CD4-positive, alpha-beta T cell treated with Interleukin-6 at 100 ng/mL for 8 hours (primary cell): ENCODE measurements around the gene NEURL3.

ENCODE experiments used
- DNase-seq: peaks from one replicate; pipeline ENCODE4 v3.0.0-alpha.2; 2020; ENCODE audit warnings: mixed read lengths, low spot score

Gene NEURL3

GRCh38 chr2:96539215-96539920, 34.2 kb upstream of the NEURL3 start:
- DNase-seq = no peak

- DNase-seq = peak; percentile 88
Measured at GRCh38 chr2:96538487-96539214, 33.5 kb upstream of the NEURL3 start.

DNA sequence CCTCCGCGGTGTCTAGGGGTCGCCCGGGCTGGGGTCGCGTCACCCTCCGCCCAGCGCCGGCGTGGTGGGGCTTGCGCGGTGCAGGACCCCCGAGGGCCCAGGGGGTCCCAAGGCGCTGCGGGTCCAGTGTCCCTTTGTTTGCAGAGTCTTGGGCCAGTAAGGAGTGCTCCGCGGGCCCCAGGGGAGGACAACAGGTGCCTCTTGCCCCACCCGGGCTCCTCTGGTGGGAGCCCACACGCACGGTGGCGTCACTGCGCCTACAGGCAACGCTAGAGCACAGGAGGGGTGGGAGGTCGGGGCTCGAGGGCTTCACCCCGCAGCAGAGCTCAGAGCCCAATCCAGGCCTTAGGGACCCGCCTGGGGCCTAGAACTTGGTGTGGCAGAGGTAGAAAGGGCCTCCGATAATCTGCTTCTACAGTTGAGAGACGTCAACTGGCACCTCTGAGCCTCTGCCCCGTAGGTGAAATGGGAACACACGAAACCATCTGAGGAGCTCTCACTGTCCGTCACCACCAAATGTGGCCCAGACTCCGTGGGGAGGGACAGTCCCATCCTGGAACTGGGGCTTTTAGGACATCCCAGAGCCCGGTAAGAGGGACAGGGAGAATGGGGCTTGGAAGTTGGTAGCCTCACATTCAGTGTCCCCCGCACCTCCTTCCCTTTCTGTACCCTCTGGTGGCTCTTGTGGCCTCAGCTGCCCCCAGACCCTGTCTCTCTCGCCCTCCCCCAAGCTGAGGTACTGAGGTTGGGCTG, 32.8 kb upstream of the NEURL3 start:
- peak; percentile 53 for DNase-seq

- peak; percentile 86 for DNase-seq
Measured at GRCh38 chr2:96537066-96537733, 32.0 kb upstream of the NEURL3 start.

DNA sequence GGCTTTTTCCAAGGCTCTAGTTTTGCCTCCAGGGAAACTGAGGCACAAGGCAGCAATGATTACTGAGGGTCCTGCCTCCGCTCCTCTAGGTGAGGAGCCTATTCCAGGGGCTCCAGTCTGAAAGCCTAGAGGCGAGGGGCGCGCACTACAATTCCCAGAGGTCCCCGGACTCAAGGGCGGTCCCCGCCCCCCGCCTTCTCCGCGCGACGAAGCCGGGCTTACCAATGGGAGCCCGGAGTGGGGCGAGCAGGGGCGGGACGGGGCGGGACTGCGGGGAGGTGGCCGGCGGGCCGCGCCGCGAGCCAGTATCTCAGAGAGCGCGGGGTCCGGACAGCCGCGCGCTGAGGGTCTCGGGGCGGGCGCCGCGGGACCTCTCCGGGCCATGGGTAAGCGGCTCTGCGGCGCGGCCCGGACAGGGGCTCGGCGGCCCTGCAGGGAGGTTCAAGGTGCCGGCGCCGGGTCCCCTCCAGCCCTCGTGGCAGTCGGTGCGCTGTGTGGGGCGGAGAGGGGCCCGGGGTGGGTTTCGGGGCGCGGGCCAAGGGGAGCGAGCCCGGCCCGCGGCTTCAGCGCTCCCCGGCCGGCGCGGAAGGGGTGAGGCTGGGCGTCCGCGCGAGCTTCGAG, 31.4 kb upstream of the NEURL3 start, which contains the start of gene ARID5A:
TSS of gene ARID5A (plus strand) at position 308 of the 621 bp plus-strand sequence. CDS start at position 383, 75 bp downstream.
- peak; percentile 90 for DNase-seq

- DNase-seq = no peak
Measured at GRCh38 chr2:96535331-96535730, 30.2 kb upstream of the NEURL3 start.

DNA sequence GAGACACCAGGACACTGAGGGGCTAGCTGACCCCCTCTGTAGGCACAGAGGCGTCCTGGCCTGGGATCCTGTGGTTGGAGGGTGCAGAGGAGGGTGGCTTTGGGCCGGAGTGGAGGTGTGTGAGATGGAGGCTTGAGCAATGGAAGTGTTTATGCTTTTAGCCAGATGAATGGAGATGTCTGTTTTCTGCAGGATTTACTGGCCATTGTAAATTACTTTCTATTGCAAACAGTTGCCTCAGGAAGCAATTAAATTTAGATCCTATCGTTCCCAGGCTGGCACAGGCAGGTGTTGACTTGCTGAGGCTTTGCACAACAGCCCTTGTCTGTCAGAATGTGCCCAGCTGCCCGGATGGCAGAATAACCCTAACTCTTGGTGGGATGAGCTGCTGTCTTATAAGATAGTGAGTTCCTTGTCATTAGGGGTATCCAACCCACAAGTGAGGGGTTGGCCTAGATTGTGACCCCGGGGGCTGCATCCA, 29.6 kb upstream of the NEURL3 start:
- DNase-seq = no peak

DNA sequence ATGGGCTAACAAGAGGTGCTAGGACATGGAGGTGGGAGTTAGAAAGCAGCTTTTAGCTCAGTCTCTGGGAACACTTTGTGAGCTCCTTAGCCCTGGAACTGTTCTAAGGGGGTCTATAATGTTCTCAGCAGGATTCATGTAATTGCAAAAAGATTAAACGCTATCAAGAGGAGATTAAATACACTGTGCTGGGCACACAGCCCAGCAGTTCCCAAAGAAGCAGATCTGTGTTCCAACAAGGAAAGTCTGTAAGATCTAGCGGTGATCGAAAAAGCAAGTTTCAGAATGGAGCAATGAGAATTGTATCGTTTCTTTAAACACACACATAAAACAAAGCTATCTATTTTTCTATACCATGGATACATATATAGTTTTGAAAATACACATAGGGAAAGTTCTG, 29.0 kb upstream of the NEURL3 start:
- no peak for DNase-seq

DNA sequence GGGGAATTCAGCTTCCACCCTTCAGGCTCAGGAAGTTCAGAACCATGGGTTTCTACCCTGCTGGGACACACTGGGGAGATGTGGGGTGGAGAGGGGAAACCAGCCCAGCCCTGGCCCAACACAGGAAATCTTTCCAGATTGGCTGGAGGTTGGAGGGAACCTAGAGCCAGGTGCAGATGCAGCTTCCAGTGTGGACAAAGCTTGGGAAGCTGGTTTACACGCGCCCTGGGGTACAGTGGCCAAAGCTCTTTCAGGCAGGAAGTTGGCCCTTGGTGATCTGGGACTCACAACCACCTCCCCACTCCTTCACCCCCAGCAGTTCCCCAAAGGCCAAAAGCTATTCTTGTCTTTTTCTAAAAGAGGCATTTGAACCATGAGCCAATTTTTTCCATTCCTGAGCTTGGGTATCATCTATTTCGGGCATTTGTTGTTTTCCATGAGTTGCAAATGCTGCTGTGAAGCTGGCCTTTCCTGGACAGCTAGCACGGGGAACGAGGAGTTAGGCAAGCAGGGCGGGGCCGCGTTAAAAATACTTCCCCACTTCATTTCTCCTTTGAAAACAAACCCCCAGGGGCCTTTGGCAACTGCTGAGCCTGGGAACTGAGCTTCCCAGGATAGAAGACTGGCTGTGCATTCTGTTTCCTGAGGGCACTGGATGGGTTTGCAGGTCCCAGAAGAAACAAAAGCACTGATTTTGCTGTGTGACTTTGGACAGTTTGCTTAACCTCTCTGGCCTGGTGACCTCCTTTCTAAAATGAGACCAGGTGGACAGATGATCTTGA, 28.3 kb upstream of the NEURL3 start:
- no peak for DNase-seq

- no peak for DNase-seq
Measured at GRCh38 chr2:96532641-96533291, 27.6 kb upstream of the NEURL3 start.

GRCh38 chr2:96531872-96532505, 26.8 kb upstream of the NEURL3 start:
- peak; percentile 88 for DNase-seq

- no peak for DNase-seq
Measured at GRCh38 chr2:96531366-96531765, 26.2 kb upstream of the NEURL3 start.

- no peak for DNase-seq
Measured at GRCh38 chr2:96530474-96531357, 25.6 kb upstream of the NEURL3 start.

- no peak for DNase-seq
Measured at GRCh38 chr2:96530144-96530430, 24.9 kb upstream of the NEURL3 start.

DNA sequence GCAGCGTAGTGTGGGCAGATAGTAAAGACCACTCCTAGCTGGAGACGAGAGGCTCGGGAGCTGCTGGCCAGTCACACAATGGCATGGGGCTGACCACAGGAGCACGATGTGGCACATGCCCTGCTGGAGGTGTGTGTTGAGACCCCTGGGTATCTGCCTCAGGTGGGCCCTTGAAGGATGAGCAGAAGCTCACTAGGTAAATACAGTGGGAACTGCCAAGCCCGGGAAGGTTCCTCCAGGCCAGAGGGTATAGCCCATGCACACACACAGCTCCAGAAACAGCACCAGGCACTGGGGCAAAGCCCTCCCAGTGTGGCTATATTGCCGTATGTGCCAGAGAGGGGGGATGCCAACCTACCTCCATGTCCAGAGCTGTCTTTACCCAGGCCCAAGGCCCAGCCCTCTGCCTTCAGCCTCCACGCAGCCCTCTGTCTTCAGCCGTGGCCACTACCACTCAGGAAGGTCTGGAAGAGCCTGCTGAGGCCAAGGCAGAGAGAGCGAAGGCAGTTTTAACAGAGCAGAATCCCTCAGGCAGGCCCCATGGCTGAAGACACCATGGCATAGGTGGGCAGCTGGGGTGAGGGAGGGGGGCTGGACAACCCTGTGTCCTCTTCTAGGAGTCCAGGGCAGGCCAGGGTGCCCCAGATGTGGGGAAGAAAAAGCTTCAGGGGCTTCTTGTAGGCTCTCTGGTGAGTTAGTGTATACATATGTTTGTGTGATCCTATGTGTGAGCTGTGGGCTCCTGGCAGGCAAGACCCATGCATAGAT, 24.4 kb upstream of the NEURL3 start:
- no peak for DNase-seq

DNA sequence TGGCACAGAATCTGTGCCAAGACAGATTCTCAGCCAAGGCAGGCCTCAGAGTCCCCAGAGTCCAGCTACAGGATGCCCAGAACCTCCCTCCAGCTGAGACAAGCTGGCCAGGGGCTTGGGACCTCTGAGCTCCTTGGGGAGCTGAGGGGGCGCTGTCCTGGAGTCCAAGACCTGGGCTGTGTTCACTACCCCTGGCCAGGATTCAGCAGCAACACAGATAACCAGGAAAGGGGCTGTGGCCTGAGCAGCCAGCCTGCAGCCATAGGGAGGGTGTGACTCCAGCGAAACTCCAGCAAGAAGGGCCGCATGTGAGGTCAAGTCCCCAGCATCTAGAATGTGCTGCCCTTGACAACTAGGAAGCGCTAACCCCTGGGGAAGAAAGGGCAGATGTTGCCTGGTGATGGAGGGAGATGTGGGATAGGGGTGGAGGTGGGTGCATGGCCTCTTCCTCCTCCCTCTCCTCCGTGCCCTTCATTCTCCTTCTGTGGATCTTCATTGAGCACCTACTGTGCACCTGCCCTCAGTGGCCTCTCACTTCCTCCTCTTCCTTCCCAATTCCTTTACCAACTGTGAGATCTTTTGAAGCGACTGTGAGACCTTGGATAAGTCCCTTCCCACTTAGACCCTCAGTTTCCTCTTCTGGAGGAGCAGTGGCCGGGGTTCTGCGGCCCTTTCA, 23.7 kb upstream of the NEURL3 start:
- DNase-seq = no peak

DNA sequence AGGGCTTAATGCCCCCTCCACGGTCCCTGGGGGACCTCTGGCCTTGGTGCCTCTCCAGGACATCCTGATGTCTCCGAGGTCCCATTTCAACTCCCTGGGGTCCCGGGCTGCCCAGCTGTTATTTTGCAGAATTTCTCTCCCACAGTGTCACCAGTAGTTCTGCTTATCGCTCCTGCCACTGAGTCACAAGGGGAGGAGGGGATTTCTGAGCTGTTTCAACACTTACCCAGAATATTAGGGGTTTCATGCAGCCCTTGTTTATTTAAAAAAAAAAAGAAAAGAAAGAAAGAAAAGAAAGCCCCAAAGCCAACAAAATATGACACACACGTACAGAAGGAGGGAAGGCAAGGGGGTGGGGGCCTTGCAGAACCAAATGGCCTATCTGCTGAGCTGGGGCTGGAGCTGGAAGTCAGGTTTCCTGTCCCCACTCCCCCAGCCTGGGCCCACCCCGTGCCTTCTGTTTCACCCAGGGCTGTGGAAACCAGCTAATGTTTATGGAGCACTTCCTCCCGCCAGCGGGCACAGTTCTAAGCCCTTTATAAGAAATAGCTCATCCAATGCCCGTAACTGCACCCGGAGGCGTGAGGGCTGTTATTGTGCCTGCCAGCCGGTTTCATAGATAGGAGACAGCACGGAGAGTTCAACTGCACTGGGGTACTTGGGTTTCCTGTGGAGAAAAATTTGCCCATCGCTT, 23.0 kb upstream of the NEURL3 start:
- DNase-seq = peak; percentile 63
